Heart left ventricle (tissue), 13 donors: ENCODE data around the gene POU3F3.

ENCODE experiments used
- CTCF ChIP-seq, 12 donors: fragments of 200-600 bp; sonication (generic) in 4 of 12; IDR thresholded peaks; one replicate each; pipeline versions ENCODE4 v1.5.0 to v1.8.0; 2018 to 2022; ENCODE audit warnings: antibody characterized with exemption in 12 of 12, mild to moderate bottlenecking in 5 of 12
- POLR2A ChIP-seq, 2 donors: fragments of 450-650 bp; IDR thresholded peaks; one replicate each; pipeline ENCODE4 v1.6.1; 2017; ENCODE audit warnings: antibody characterized with exemption in 2 of 2, mild to moderate bottlenecking in 2 of 2, moderate library complexity in 2 of 2
- donor health status: ischemic (EF 13 %, LVEDD 7.1; RV severe dilation, severe dysfunction).
- donor health status: DM: no; HTN: yes; CAD: no.
- donor health status: DM: no; HTN: no; CAD: no.
- donor health status: ischemic (EF 25% LVEDD 6.9; RV normal size, moderate dysfunction).
- donor health status: ischemic (EF 25% LVEDD 5.7; RV mildly dilated, moderate dysfunction).
- donor health status: ischemic (EF 35%, LVEDD 5.7; RV mildly dilated, moderate dysfunction).
- donor health status: nonischemic (EF 11% LVEDD 7.7; RV severe dilation, severe dysfunction).
- donor health status: DM: yes; HTN: yes; CAD: no.
- donor health status: PGD.
- donor health status: ischemic (EF 29% LVEDD 5.4; RV normal size, mild dysfunction).
- donor health status: nonischemic (EF 23%, LVEDD 6.1; RV moderate dilation, normal function).

- TF ChIP-seq CTCF (IDR thresholded peaks at IDR 0.05) (no peak), POLR2A (IDR thresholded peaks at IDR 0.05) (no peak)
These were observed 13.8 kb upstream of the POU3F3 start for GRCh38 chr2:104840156-104840555.
